Activated CD8-positive, alpha-beta memory T cell treated with anti-CD3 and anti-CD28 coated beads, Interleukin-2, amount 50 U/mL, for 24 hours (primary cell): ENCODE measurements around the gene AKAP7.

Experiments
- DNase-seq: peaks from one replicate; pipeline ENCODE4 v3.0.0-alpha.2; 2020; ENCODE audit errors: extremely low read depth

Gene AKAP7

GRCh38 chr6:131199568-131200272 lies 64.5 kb downstream of the AKAP7 start:
- DNase-seq, result peak; percentile 26

GRCh38 chr6:131205481-131206244 lies 70.4 kb downstream of the AKAP7 start:
- DNase-seq, result no peak

- DNase-seq, result no peak
These were observed 71.4 kb downstream of the AKAP7 start for GRCh38 chr6:131206463-131207251.

GRCh38 chr6:131208787-131209186 lies 73.5 kb downstream of the AKAP7 start:
- DNase-seq, result no peak

- no peak for DNase-seq
These were observed 75.2 kb downstream of the AKAP7 start for GRCh38 chr6:131210469-131210868.

GRCh38 chr6:131212024-131212423 lies 76.8 kb downstream of the AKAP7 start:
- no peak for DNase-seq

GRCh38 chr6:131212913-131213312 lies 77.6 kb downstream of the AKAP7 start:
- no peak for DNase-seq

GRCh38 chr6:131213501-131213990 lies 78.3 kb downstream of the AKAP7 start:
- DNase-seq, result no peak

- DNase-seq, result no peak
These were observed 80.0 kb downstream of the AKAP7 start for GRCh38 chr6:131215219-131215618.

GRCh38 chr6:131216246-131216645 lies 81.0 kb downstream of the AKAP7 start:
- no peak for DNase-seq

GRCh38 chr6:131222773-131223172 lies 87.5 kb downstream of the AKAP7 start:
- no peak for DNase-seq

- no peak for DNase-seq
These were observed 88.1 kb downstream of the AKAP7 start for GRCh38 chr6:131223416-131223815.

GRCh38 chr6:131225127-131225526 lies 89.9 kb downstream of the AKAP7 start:
- DNase-seq, result no peak

GRCh38 chr6:131225959-131226358 lies 90.7 kb downstream of the AKAP7 start:
- no peak for DNase-seq

GRCh38 chr6:131226459-131227157 lies 91.3 kb downstream of the AKAP7 start:
- DNase-seq, result no peak

GRCh38 chr6:131227158-131227543 lies 91.9 kb downstream of the AKAP7 start:
- DNase-seq, result no peak

GRCh38 chr6:131231103-131231502 lies 95.8 kb downstream of the AKAP7 start:
- DNase-seq, result no peak

GRCh38 chr6:131231891-131232290 lies 96.6 kb downstream of the AKAP7 start:
- DNase-seq, result no peak

- DNase-seq, result no peak
These were observed 109.7 kb downstream of the AKAP7 start for GRCh38 chr6:131244942-131245341.

GRCh38 chr6:131250122-131250521 lies 114.9 kb downstream of the AKAP7 start:
- no peak for DNase-seq

GRCh38 chr6:131250936-131251335 lies 115.7 kb downstream of the AKAP7 start:
- no peak for DNase-seq
